ENCODE results near the gene USP19. TPM values are rescaled to one million over a fixed set of nuclear protein-coding genes. Genes with fewer than 3 reads are reported as not detected.

USP19 gene
- total RNA-seq, 4 donors from 2014 or later: 71.6 to 151 (median 77.4) TPM

GRCh38 chr3:49093853-49094767, 26.5 kb downstream of the USP19 start, which contains the start of gene QRICH1:
QRICH1 (minus strand) TSS chr3:49094071; CDS start chr3:49077017, 17,054 bp downstream.
- DNase-seq (ENCODE audit: low spot score in 2 of 2): peak; percentile 97 to 99
- TF ChIP-seq CTCF (IDR thresholded peaks at IDR 0.05) (no peak), POLR2A (IDR thresholded peaks at IDR 0.05) (no peak)
- intact Hi-C loops (cut with DNase I; ENCODE audit: low total_unique reads): no loop called here
- H3K4me3 ChIP-seq (ENCODE audit: low read depth, poor library complexity, severe bottlenecking): peak within 1 kb of the TSS; percentile 81
- WGBS, 2 donors: 0% methylated on average over 44 to 45 of the region's 65 CpGs

GRCh38 chr3:49092938-49093852, 27.4 kb downstream of the USP19 start:
- intact Hi-C loops (cut with DNase I; ENCODE audit: low total_unique reads): no loop called here

GRCh38 chr3:49081429-49081828, 39.2 kb downstream of the USP19 start:
- WGBS, 2 donors: 62 to 72% methylated on average over 8 of the region's 8 CpGs
- intact Hi-C loops (cut with DNase I; ENCODE audit: low total_unique reads): no loop called here
- no peak for DNase-seq (ENCODE audit: low spot score in 2 of 2)
- TF ChIP-seq CTCF (IDR thresholded peaks at IDR 0.05) (no peak), POLR2A (IDR thresholded peaks at IDR 0.05) (no peak)
- no peak overlapping the region for H3K4me3 ChIP-seq (ENCODE audit: low read depth, poor library complexity, severe bottlenecking)

More at GRCh38 chr3:49092938-49093852, 27.4 kb downstream of the USP19 start:
- no peak for TF ChIP-seq CTCF (IDR thresholded peaks at IDR 0.05)
- TF ChIP-seq POLR2A (IDR thresholded peaks at IDR 0.05): no peak
- peak overlapping the region; percentile 81 for H3K4me3 ChIP-seq (ENCODE audit: low read depth, poor library complexity, severe bottlenecking)
- DNase-seq (ENCODE audit: low spot score in 2 of 2): peak; percentile 60 to 94
- WGBS, 2 donors: 0% methylated on average over 26 to 58 of the region's 86 CpGs

- no peak overlapping the region for H3K4me3 ChIP-seq (ENCODE audit: low read depth, poor library complexity, severe bottlenecking)
- WGBS, 2 donors: 96 to 97% methylated on average over 2 of the region's 2 CpGs
- intact Hi-C loops (cut with DNase I; ENCODE audit: low total_unique reads): no loop called here
- no peak for DNase-seq (ENCODE audit: low spot score in 2 of 2)
- TF ChIP-seq POLR2A (IDR thresholded peaks at IDR 0.05) (no peak), CTCF (IDR thresholded peaks at IDR 0.05) (no peak)
Measured at GRCh38 chr3:49079270-49079669, 41.4 kb downstream of the USP19 start.

- intact Hi-C loops (cut with DNase I; ENCODE audit: low total_unique reads): no loop called here
- no peak for TF ChIP-seq POLR2A (IDR thresholded peaks at IDR 0.05)
- no peak for TF ChIP-seq CTCF (IDR thresholded peaks at IDR 0.05)
- no peak for DNase-seq (ENCODE audit: low spot score in 2 of 2)
- WGBS, 2 donors: 92 to 94% methylated on average over 4 of the region's 4 CpGs
- no peak overlapping the region for H3K4me3 ChIP-seq (ENCODE audit: low read depth, poor library complexity, severe bottlenecking)
Measured at GRCh38 chr3:49076646-49077045, 44.0 kb downstream of the USP19 start.

All from lower leg skin (tissue), 4 donors.